K562 (cell line): Measurements from ENCODE around the gene NDUFA13. TPM values are rescaled to one million over a fixed set of nuclear protein-coding genes. Genes with fewer than 3 reads are reported as not detected.

ENCODE experiments used
- ATAC-seq: fragments of 200-7000 bp; cut with Tn5 transposase; 3 replicates; pipeline ENCODE4 v1.9.1; 2020; ENCODE audit warnings: moderate library complexity
- BruUV-seq: library from RNA; stranded (reverse); fragments of 400-500 nt; replicated peaks from 2 replicates; lab custom pipeline; 2021; lab: Mats Ljungman, UMichigan
- CTCF ChIA-PET: fragments of 300-600 bp; formaldehyde crosslinking; extraction: SDS; loops from one replicate; lab custom pipeline; 2021; ENCODE audit warnings: low intra/inter-chr PET ratio; lab: Yijun Ruan, JAX
- POLR2A ChIA-PET: fragments of 300-600, 350-650 bp; sonication (Branson Sonifier 250); formaldehyde crosslinking; extraction: SDS; loops from one replicate; lab custom pipeline; 2021; ENCODE audit warnings: antibody characterized with exemption, inconsistent platforms; lab: Yijun Ruan, JAX
- DNase-seq, 4 experiments: peaks; one replicate each; pipeline versions ENCODE4 v3.0.0 to v3.0.0-alpha.2; 2011 to 2018; ENCODE audit warnings: low spot score in 3 of 4, mixed read lengths in 3 of 4; ENCODE audit errors: extremely low read depth in 1 of 4
- FAIRE-seq: peaks from 2 replicates; lab custom pipeline; 2011; peaks lifted over from hg19 to GRCh38; lab: Jason Lieb, UNC
- H2AFZ ChIP-seq: 2 replicates; pipeline ENCODE4 v1.6.0; 2011; ENCODE audit warnings: low read depth, low read length, control low read depth, inconsistent platforms
- H3K27ac ChIP-seq: fragments of 200-600 bp; 3 replicates; pipeline ENCODE4 v1.8.0; 2011; ENCODE audit warnings: low read depth, mild to moderate bottlenecking, control low read depth, inconsistent platforms, low read length, moderate library complexity, mixed read lengths; ENCODE audit errors: extremely low read depth
- H3K27me3 ChIP-seq, 2 experiments: fragments of 300-600 bp in 1 of 2; 2 replicates in 1 of 2; 3 replicates in 1 of 2; pipeline versions ENCODE4 v1.6.0 to v1.8.0; 2011; ENCODE audit warnings: inconsistent platforms in 2 of 2, low read length in 2 of 2, mild to moderate bottlenecking in 1 of 2, mixed read lengths in 1 of 2, moderate library complexity in 1 of 2; ENCODE audit not compliant: control insufficient read depth in 2 of 2, insufficient read depth in 2 of 2
- H3K36me3 ChIP-seq: fragments of 300-600 bp; 3 replicates; pipeline ENCODE4 v1.8.0; 2011; ENCODE audit warnings: mild to moderate bottlenecking, low read length, inconsistent platforms; ENCODE audit not compliant: control insufficient read depth, insufficient read depth
- H3K4me1 ChIP-seq, 2 experiments: fragments of 200-600 bp in 1 of 2; replicated peaks in 1 of 2; 2 replicates in 1 of 2; 3 replicates in 1 of 2; pipeline versions ENCODE4 v1.5.1 to v1.8.0; 2011; ENCODE audit warnings: inconsistent platforms in 2 of 2, low read length in 2 of 2, mild to moderate bottlenecking in 1 of 2, mixed read lengths in 1 of 2, moderate library complexity in 1 of 2; ENCODE audit not compliant: control insufficient read depth in 2 of 2, insufficient read depth in 2 of 2
- H3K4me2 ChIP-seq: 2 replicates; pipeline ENCODE4 v1.6.1; 2011; ENCODE audit warnings: low read length, control low read depth, inconsistent platforms, mixed read lengths; ENCODE audit not compliant: insufficient read depth
- H3K4me3 ChIP-seq: fragments of 200-600 bp; sonication (generic), shearing (Covaris generic); 2 replicates; pipeline ENCODE4 v1.5.1; 2016; ENCODE audit warnings: control low read depth, inconsistent platforms
- H3K79me2 ChIP-seq: fragments of 200-600 bp; 3 replicates; pipeline ENCODE4 v1.8.0; 2011; ENCODE audit warnings: low read length, inconsistent platforms; ENCODE audit not compliant: control insufficient read depth, insufficient read depth
- H3K9ac ChIP-seq, 2 experiments: 2 replicates each; pipeline versions ENCODE4 v1.6.0 to v1.6.1; 2011; ENCODE audit warnings: low read depth in 2 of 2, low read length in 2 of 2, control low read depth in 1 of 2, inconsistent platforms in 1 of 2, mild to moderate bottlenecking in 1 of 2, mixed read lengths in 1 of 2; ENCODE audit not compliant: insufficient read depth in 1 of 2
- H3K9me1 ChIP-seq: one replicate; pipeline ENCODE4 v1.6.0; 2011; ENCODE audit warnings: inconsistent platforms, mild to moderate bottlenecking, low read length, moderate library complexity; ENCODE audit not compliant: control insufficient read depth, insufficient read depth
- H3K9me3 ChIP-seq: replicated peaks from 2 replicates; pipeline ENCODE4 v1.5.1; 2011; ENCODE audit warnings: low read depth, low read length, inconsistent platforms; ENCODE audit not compliant: control insufficient read depth, insufficient read depth
- H4K20me1 ChIP-seq: replicated peaks from 2 replicates; pipeline ENCODE4 v1.6.1; 2011; ENCODE audit warnings: low read length, inconsistent platforms, mixed read lengths; ENCODE audit not compliant: control insufficient read depth, insufficient read depth
- BACH1 ChIP-seq: fragments of 200-800 bp; sonication (Bioruptor generic); IDR thresholded peaks from 2 replicates; pipeline ENCODE4 v1.6.1; 2016; ENCODE audit warnings: missing genetic modification characterization, missing compliant biosample characterization
- COPS2 ChIP-seq: fragments of 450-650 bp; conservative IDR thresholded peaks from 2 replicates; pipeline ENCODE4 v1.6.1; 2016; ENCODE audit warnings: mild to moderate bottlenecking, moderate library complexity
- DDX20 ChIP-seq: fragments of 450-650 bp; IDR thresholded peaks from 2 replicates; pipeline ENCODE4 v1.6.1; 2016; ENCODE audit warnings: missing genetic modification characterization, low read depth, mild to moderate bottlenecking, missing compliant biosample characterization, moderate library complexity
- MTF1 ChIP-seq: fragments of 250-450 bp; sonication (Bioruptor Pico); IDR thresholded peaks from 2 replicates; pipeline ENCODE4 v1.9.0; 2021; ENCODE audit warnings: moderate library complexity, mild to moderate bottlenecking, inconsistent platforms, borderline replicate concordance
- RFX5 ChIP-seq: IDR thresholded peaks from 2 replicates; pipeline ENCODE4 v1.6.1; 2011; ENCODE audit warnings: low read depth, mild to moderate bottlenecking, improper control_type of control experiment, low read length
- RFX7 ChIP-seq: fragments of 250-450 bp; sonication (Bioruptor Pico); IDR thresholded peaks from 2 replicates; pipeline ENCODE4 v1.5.1; 2021; ENCODE audit warnings: mild to moderate bottlenecking
- TRIM24 ChIP-seq, 2 experiments: fragments of 450-650 bp; IDR thresholded peaks; 2 replicates each; pipeline ENCODE4 v1.6.1; 2016
- ZBTB5 ChIP-seq: fragments of 450-650 bp; IDR thresholded peaks from 2 replicates; pipeline ENCODE4 v1.6.1; 2017; ENCODE audit warnings: antibody characterized with exemption
- WGBS: fragments of 100-300 bp; shearing (Covaris generic); methylation state at CpG from one replicate; pipeline ENCODE4 v1.1.6; 2016; ENCODE audit warnings: low coverage, mixed read lengths; ENCODE audit not compliant: insufficient coverage; ENCODE audit errors: missing lambda C conversion rate; 5-methylcytosine and 5-hydroxymethylcytosine counted together
- in situ Hi-C: fragments of 300-500 bp; cut with MboI; formaldehyde crosslinking; loops from 4 replicates; pipeline ENCODE4 v1.15.0; 2018; ENCODE audit warnings: inconsistent platforms, mixed read lengths
- intact Hi-C: fragments of 100-400 bp; cut with micrococcal nuclease; formaldehyde crosslinking; loops from 2 replicates; pipeline ENCODE4 v1.14.2; 2022
- polyA plus RNA-seq, 8 experiments: library from polyadenylated mRNA; depleted of rRNA in 4 of 8; stranded (reverse) in 5 of 8; unstranded in 3 of 8; fragments of >200 nt; fragmentation: Nextera tagmentation in 2 of 8; fragmentation: Illumina TruSeq in 1 of 8; extraction: Ambion mirVana in 2 of 8; extraction: Trizol in 1 of 8; gene quantifications; 2 replicates each; pipeline versions ENCODE4 v1.2.1 to v1.2.3, GENCODE V29; 2011 to 2014; ENCODE audit warnings: inconsistent platforms in 1 of 8, missing spikeins in 1 of 8
- total RNA-seq, 7 experiments: library from RNA; depleted of rRNA in 6 of 7; stranded (reverse); fragments of >200 nt in 6 of 7; fragmentation: Illumina TruSeq in 2 of 7; extraction: Trizol in 2 of 7; gene quantifications; 2 replicates each; pipeline versions ENCODE4 v1.2.1 to v1.2.3, GENCODE V29; 2011 to 2021; ENCODE audit warnings: low replicate concordance in 1 of 7

Gene NDUFA13
- total and polyA plus RNA-seq, 9 of the 15 experiments (the other 6 are each of a cell fraction or from before 2014, with no cell fraction given) = 146 to 596 (median 429) TPM

DNA sequence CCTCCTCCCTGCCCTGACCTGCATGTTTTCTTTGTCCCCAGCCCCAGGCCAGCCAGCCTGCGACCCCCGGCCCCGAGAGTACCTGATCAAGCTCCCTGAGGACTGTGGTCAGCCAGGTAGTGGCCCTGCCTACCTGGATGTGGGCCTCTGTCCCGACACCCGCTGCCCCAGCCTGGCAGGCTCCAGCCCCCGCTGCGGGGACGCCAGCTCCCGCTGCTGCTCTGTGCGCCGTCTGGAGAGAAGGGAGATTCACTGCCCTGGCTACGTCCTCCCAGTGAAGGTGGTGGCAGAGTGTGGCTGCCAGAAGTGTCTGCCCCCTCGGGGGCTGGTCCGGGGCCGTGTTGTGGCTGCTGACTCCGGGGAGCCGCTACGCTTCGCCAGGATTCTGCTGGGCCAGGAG lies 27.6 kb downstream of the NDUFA13 start (continued):
- TF ChIP-seq ZBTB5 (no peak), DDX20 (tag) (no peak), MTF1 (CRISPR knock-in tag) (no peak), RFX7 (CRISPR knock-in tag) (no peak), COPS2 (no peak), TRIM24 (IDR thresholded peaks at IDR 0.05) (no peak), BACH1 (tag) (no peak)

DNA sequence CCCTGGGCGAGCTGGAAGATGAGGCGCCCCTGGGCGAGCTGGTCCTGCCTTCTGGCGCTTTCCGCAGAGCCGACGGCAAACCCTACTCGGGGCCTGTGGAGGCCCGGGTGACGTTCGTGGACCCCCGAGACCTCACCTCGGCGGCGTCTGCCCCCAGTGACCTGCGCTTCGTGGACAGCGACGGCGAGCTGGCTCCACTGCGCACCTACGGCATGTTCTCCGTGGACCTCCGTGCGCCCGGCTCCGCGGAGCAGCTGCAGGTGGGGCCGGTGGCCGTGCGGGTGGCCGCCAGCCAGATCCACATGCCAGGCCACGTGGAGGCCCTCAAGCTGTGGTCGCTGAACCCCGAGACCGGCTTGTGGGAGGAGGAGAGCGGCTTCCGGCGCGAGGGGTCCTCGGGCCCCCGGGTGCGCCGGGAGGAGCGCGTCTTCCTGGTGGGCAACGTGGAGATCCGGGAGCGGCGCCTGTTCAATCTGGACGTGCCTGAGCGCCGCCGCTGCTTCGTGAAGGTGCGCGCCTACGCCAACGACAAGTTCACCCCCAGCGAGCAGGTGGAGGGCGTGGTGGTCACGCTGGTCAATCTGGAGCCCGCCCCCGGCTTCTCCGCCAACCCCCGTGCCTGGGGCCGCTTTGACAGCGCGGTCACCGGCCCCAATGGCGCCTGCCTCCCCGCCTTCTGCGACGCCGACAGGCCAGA lies 28.4 kb downstream of the NDUFA13 start:
- no peaks in the 10 kb centered on the region for H3K79me2 ChIP-seq
- H3K9me3 ChIP-seq = no peaks in the 10 kb centered on the region; the same call in 1 of the 2 replicates
- no peak overlapping the region for H3K4me3 ChIP-seq
- ATAC-seq = no peak
- intact Hi-C loops = no loop called here
- no TSS peak for BruUV-seq
- ChIA-PET POLR2A (interaction anchor here (0.6 to 0.8 kb wide), 3 partner anchors 12 to 348 kb away, joined by 3 to 6 read pairs (median 4); no protein-coding TSS in a partner anchor), CTCF (no interaction called here)
- TF ChIP-seq RFX5 = no peak
- no peak overlapping the region for H3K9ac ChIP-seq
- in situ Hi-C loops = loop anchor here (25.0 kb wide), 1 partner anchor 93 kb away; the partner anchor contains the start of genes GMIP and LPAR2
- H3K27me3 ChIP-seq = peaks cover 3 to 29% of the 10 kb centered on the region in 2 experiments; a peak in 4 of 5 replicates
- no peak overlapping the region for H3K27ac ChIP-seq
- FAIRE-seq = no peak
- H3K36me3 ChIP-seq = no peaks in the 10 kb centered on the region
- no peaks in the 10 kb centered on the region for H4K20me1 ChIP-seq
- WGBS = 78% methylated on average over 24 of the region's 75 CpGs
- peaks cover 2 to 71% of the 10 kb centered on the region in 2 experiments; a peak in 2 of 5 replicates for H3K4me1 ChIP-seq
- no peak overlapping the region for H3K4me2 ChIP-seq
- DNase-seq = no peak
- H2AFZ ChIP-seq = no peak overlapping the region
- H3K9me1 ChIP-seq = no peaks in the 10 kb centered on the region
